HepG2 (cell line): ENCODE data around the gene PXMP4. TPM values are rescaled to one million over a fixed set of nuclear protein-coding genes. Genes with fewer than 3 reads are reported as not detected.

Experiments
- CBFB ChIP-seq: sonication (generic); formaldehyde crosslinking; IDR thresholded peaks from 2 replicates; pipeline ENCODE4 v1.4.0; 2020; ENCODE audit warnings: missing genetic modification reagents
- FLYWCH1 ChIP-seq: sonication (generic); formaldehyde crosslinking; IDR thresholded peaks from 2 replicates; pipeline ENCODE4 v1.8.1; 2023; ENCODE audit warnings: mild to moderate bottlenecking, missing genetic modification reagents
- MAFG ChIP-seq: sonication (generic); formaldehyde crosslinking; IDR thresholded peaks from 2 replicates; pipeline ENCODE4 v1.5.1; 2020; ENCODE audit warnings: mild to moderate bottlenecking, missing genetic modification reagents
- MIXL1 ChIP-seq: IDR thresholded peaks from 2 replicates; pipeline ENCODE4 v1.6.1; 2016
- NONO ChIP-seq, 2 experiments: fragments of 450-650 bp in 1 of 2; sonication (generic) in 1 of 2; formaldehyde crosslinking in 1 of 2; IDR thresholded peaks in 1 of 2; conservative IDR thresholded peaks in 1 of 2; 2 replicates each; pipeline versions ENCODE4 v1.6.1 to v1.8.0; 2017 to 2022; ENCODE audit warnings: mild to moderate bottlenecking in 1 of 2, missing genetic modification reagents in 1 of 2, moderate library complexity in 1 of 2
- RARA ChIP-seq: IDR thresholded peaks from 2 replicates; pipeline ENCODE4 v1.6.1; 2016; ENCODE audit warnings: missing genetic modification reagents, missing compliant biosample characterization
- REL ChIP-seq: sonication (generic); formaldehyde crosslinking; conservative IDR thresholded peaks from 2 replicates; pipeline ENCODE4 v1.8.0; 2022; ENCODE audit warnings: mild to moderate bottlenecking, missing genetic modification reagents, moderate library complexity
- RELA ChIP-seq: sonication (generic); formaldehyde crosslinking; IDR thresholded peaks from 2 replicates; pipeline ENCODE4 v1.4.0; 2020; ENCODE audit warnings: missing genetic modification reagents
- STAT5B ChIP-seq: sonication (generic); formaldehyde crosslinking; IDR thresholded peaks from 2 replicates; pipeline ENCODE4 v1.4.0; 2020; ENCODE audit warnings: missing genetic modification reagents
- ZNF547 ChIP-seq: sonication (generic); formaldehyde crosslinking; IDR thresholded peaks from 2 replicates; pipeline ENCODE4 v1.5.1; 2020; ENCODE audit warnings: mild to moderate bottlenecking, missing genetic modification reagents
- ZNF672 ChIP-seq: sonication (generic); formaldehyde crosslinking; IDR thresholded peaks from 2 replicates; pipeline ENCODE4 v1.8.1; 2022; ENCODE audit warnings: missing genetic modification reagents
- polyA plus RNA-seq, 8 experiments: library from polyadenylated mRNA; depleted of rRNA in 3 of 8; stranded (reverse) in 7 of 8; unstranded in 1 of 8; fragments of >200 nt; fragmentation: Illumina TruSeq in 4 of 8; extraction: Trizol in 4 of 8; gene quantifications; 2 replicates each; pipeline versions ENCODE4 v1.2.1 to v1.2.3, GENCODE V29; 2011 to 2016; ENCODE audit warnings: low read depth in 4 of 8, missing spikeins in 1 of 8, mixed read lengths in 1 of 8; ENCODE audit not compliant: insufficient read depth in 1 of 8
- total RNA-seq, 5 experiments: library from RNA; depleted of rRNA; stranded (reverse); fragments of >200 nt; fragmentation: Illumina TruSeq; extraction: Trizol; gene quantifications; 2 replicates each; pipeline ENCODE4 v1.2.3, GENCODE V29; 2016; ENCODE audit warnings: low read depth in 1 of 5
- TF ChIP-seq, protein P1 (sequence below), 2 experiments: sonication (generic) in 1 of 2; formaldehyde crosslinking in 1 of 2; IDR thresholded peaks; 2 replicates each; pipeline versions ENCODE4 v1.4.0 to v1.6.1; 2016 to 2020; ENCODE audit warnings: borderline replicate concordance in 1 of 2, low read depth in 1 of 2, mild to moderate bottlenecking in 1 of 2, missing genetic modification reagents in 1 of 2
- TF ChIP-seq, protein P2 (sequence below): sonication (generic); formaldehyde crosslinking; IDR thresholded peaks from 2 replicates; pipeline ENCODE4 v1.4.0; 2020; ENCODE audit warnings: missing genetic modification reagents
- TF ChIP-seq, protein P3 (sequence below): sonication (generic); formaldehyde crosslinking; conservative IDR thresholded peaks from 2 replicates; pipeline ENCODE4 v1.5.0; 2020; ENCODE audit warnings: missing genetic modification reagents
- TF ChIP-seq, protein P4 (sequence below): sonication (generic); formaldehyde crosslinking; IDR thresholded peaks from 2 replicates; pipeline ENCODE4 v1.9.0; 2021; ENCODE audit warnings: missing genetic modification reagents, borderline replicate concordance
- TF ChIP-seq, protein P5 (sequence below): sonication (generic); formaldehyde crosslinking; IDR thresholded peaks from 2 replicates; pipeline ENCODE4 v1.8.0; 2022; ENCODE audit warnings: missing genetic modification reagents, mild to moderate bottlenecking, inconsistent platforms, borderline replicate concordance
- TF ChIP-seq, protein P6 (sequence below): sonication (generic); formaldehyde crosslinking; IDR thresholded peaks from 2 replicates; pipeline ENCODE4 v1.4.0; 2020; ENCODE audit warnings: missing genetic modification reagents

PXMP4 gene
- total and polyA plus RNA-seq, 2 of the 13 experiments (the other 11 are each of a cell fraction or from before 2014, with no cell fraction given) = not detected

DNA sequence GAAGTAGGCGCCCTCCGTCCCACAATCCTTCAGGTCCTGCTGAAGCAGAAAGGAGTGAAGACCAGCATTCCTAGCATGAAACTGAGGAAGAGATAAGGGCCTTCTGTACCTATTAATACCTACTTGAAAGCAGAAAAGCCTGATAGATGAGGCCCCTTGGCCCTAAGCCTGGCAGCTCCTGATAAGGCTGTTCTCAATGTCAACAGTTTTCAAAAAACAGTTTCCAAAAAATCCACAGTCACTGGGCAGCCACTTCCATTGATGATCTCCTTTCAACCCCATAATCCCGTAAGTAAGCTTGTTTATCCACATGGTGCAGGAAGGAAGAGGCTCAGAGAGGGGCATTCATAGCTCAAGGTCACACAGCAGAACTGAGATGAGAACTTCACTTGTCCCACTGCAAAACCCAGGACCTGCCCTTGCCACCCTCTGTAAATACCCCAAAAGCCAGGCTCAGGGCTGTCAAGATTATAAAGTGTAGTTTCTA lies 31.1 kb downstream of the PXMP4 start (continued):
- TF ChIP-seq, protein P1, sequence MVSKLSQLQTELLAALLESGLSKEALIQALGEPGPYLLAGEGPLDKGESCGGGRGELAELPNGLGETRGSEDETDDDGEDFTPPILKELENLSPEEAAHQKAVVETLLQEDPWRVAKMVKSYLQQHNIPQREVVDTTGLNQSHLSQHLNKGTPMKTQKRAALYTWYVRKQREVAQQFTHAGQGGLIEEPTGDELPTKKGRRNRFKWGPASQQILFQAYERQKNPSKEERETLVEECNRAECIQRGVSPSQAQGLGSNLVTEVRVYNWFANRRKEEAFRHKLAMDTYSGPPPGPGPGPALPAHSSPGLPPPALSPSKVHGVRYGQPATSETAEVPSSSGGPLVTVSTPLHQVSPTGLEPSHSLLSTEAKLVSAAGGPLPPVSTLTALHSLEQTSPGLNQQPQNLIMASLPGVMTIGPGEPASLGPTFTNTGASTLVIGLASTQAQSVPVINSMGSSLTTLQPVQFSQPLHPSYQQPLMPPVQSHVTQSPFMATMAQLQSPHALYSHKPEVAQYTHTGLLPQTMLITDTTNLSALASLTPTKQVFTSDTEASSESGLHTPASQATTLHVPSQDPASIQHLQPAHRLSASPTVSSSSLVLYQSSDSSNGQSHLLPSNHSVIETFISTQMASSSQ (IDR thresholded peaks at IDR 0.05; ENCODE audit: low read depth) = peak; percentile 27; the same call in 1 of the 2 replicates
- TF ChIP-seq, protein P1 (CRISPR knock-in tag; IDR thresholded peaks at IDR 0.05; ENCODE audit: borderline replicate concordance) = peak; percentile 81; the same call in 1 of the 2 replicates
- TF ChIP-seq FLYWCH1 (CRISPR knock-in tag) (peak; percentile 58; the same call in 1 of the 2 replicates), CBFB (peak; percentile 49; the same call in 1 of the 2 replicates), RELA (peak; percentile 75; the same call in 1 of the 2 replicates), REL (no peak), ZNF547 (CRISPR knock-in tag) (no peak), RARA (peak; percentile 43; the same call in 1 of the 2 replicates), STAT5B (CRISPR knock-in tag) (no peak), NONO (IDR thresholded peaks at IDR 0.05) (no peak), NONO (CRISPR knock-in tag; conservative IDR thresholded peaks at IDR 0.05) (no peak), ZNF672 (CRISPR knock-in tag) (no peak), MIXL1 (CRISPR knock-in tag) (no peak), MAFG (CRISPR knock-in tag) (no peak)
- TF ChIP-seq, protein P2, sequence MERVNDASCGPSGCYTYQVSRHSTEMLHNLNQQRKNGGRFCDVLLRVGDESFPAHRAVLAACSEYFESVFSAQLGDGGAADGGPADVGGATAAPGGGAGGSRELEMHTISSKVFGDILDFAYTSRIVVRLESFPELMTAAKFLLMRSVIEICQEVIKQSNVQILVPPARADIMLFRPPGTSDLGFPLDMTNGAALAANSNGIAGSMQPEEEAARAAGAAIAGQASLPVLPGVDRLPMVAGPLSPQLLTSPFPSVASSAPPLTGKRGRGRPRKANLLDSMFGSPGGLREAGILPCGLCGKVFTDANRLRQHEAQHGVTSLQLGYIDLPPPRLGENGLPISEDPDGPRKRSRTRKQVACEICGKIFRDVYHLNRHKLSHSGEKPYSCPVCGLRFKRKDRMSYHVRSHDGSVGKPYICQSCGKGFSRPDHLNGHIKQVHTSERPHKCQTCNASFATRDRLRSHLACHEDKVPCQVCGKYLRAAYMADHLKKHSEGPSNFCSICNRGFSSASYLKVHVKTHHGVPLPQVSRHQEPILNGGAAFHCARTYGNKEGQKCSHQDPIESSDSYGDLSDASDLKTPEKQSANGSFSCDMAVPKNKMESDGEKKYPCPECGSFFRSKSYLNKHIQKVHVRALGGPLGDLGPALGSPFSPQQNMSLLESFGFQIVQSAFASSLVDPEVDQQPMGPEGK = peak; percentile 54
- TF ChIP-seq, protein P3, sequence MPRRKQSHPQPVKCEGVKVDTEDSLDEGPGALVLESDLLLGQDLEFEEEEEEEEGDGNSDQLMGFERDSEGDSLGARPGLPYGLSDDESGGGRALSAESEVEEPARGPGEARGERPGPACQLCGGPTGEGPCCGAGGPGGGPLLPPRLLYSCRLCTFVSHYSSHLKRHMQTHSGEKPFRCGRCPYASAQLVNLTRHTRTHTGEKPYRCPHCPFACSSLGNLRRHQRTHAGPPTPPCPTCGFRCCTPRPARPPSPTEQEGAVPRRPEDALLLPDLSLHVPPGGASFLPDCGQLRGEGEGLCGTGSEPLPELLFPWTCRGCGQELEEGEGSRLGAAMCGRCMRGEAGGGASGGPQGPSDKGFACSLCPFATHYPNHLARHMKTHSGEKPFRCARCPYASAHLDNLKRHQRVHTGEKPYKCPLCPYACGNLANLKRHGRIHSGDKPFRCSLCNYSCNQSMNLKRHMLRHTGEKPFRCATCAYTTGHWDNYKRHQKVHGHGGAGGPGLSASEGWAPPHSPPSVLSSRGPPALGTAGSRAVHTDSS (CRISPR knock-in tag) = no peak
- TF ChIP-seq, protein P4, sequence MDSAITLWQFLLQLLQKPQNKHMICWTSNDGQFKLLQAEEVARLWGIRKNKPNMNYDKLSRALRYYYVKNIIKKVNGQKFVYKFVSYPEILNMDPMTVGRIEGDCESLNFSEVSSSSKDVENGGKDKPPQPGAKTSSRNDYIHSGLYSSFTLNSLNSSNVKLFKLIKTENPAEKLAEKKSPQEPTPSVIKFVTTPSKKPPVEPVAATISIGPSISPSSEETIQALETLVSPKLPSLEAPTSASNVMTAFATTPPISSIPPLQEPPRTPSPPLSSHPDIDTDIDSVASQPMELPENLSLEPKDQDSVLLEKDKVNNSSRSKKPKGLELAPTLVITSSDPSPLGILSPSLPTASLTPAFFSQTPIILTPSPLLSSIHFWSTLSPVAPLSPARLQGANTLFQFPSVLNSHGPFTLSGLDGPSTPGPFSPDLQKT (CRISPR knock-in tag) = no peak
- TF ChIP-seq, protein P5, sequence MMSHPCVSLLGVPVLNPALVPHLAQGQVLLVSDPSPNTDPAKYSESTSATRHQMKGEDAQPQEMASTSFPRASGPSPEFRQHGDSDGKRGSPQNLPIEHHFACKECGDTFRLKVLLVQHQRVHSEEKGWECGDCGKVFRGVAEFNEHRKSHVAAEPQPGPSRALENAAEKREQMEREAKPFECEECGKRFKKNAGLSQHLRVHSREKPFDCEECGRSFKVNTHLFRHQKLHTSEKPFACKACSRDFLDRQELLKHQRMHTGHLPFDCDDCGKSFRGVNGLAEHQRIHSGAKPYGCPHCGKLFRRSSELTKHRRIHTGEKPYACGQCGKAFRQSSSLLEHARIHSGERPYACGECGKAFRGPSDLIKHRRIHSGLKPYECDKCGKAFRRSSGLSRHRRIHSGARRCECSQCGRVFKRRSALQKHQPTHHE (CRISPR knock-in tag) = 0 out of 2 replicates have a peak, but pooled peaks have one; percentile 53
- TF ChIP-seq, protein P6, sequence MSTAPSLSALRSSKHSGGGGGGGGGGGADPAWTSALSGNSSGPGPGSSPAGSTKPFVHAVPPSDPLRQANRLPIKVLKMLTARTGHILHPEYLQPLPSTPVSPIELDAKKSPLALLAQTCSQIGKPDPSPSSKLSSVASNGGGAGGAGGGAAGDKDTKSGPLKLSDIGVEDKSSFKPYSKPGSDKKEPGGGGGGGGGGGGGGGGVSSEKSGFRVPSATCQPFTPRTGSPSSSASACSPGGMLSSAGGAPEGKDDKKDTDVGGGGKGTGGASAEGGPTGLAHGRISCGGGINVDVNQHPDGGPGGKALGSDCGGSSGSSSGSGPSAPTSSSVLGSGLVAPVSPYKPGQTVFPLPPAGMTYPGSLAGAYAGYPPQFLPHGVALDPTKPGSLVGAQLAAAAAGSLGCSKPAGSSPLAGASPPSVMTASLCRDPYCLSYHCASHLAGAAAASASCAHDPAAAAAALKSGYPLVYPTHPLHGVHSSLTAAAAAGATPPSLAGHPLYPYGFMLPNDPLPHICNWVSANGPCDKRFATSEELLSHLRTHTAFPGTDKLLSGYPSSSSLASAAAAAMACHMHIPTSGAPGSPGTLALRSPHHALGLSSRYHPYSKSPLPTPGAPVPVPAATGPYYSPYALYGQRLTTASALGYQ (CRISPR knock-in tag) = peak; percentile 87
